Esophagus squamous epithelium (tissue), 4 donors: ENCODE results near the gene LAD1.

Source experiments
- POLR2A ChIP-seq, 4 donors: fragments of 450-650 bp; IDR thresholded peaks; one replicate each; pipeline ENCODE4 v1.6.1; 2017; ENCODE audit warnings: antibody characterized with exemption in 4 of 4, mild to moderate bottlenecking in 4 of 4, moderate library complexity in 3 of 4
- TF ChIP-seq, protein P1 (sequence below), 6 experiments: fragments of 450-650 bp in 4 of 6; fragments of 200-600 bp in 2 of 6; sonication (generic) in 2 of 6; IDR thresholded peaks; one replicate each; pipeline ENCODE4 v1.5.1; 2016 to 2019; ENCODE audit warnings: antibody characterized with exemption in 6 of 6, mild to moderate bottlenecking in 4 of 6, moderate library complexity in 4 of 6

DNA sequence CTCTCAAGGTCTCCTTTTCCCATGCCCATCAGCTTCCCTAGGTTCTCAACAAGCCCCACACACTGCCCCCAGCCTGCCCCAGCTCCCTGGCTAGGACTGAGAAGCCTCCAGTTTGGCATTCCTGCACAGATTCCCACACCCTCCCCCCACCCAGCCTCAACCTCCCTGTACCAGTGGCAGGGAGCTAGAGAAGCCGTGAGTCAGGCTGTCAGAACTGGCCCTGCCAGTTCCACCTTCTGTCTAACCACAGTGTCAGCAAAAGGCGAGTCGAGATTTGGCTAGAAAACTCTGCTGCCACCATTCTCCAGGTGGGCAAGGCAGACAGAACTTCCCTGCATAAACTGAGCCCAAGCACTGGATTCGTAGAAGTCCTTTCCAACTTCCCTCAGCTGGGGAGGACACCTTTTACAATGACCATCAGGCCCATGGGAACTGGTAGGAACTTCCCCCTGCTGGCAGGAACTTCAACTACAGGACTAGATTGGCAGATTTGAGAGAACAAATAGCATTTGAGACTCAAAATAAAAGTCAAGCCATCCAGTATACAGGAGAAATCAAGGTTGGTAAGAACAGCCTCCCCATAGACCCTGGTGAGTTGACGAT is 52.7 kb downstream of the LAD1 start:
- TF ChIP-seq, protein P1, sequence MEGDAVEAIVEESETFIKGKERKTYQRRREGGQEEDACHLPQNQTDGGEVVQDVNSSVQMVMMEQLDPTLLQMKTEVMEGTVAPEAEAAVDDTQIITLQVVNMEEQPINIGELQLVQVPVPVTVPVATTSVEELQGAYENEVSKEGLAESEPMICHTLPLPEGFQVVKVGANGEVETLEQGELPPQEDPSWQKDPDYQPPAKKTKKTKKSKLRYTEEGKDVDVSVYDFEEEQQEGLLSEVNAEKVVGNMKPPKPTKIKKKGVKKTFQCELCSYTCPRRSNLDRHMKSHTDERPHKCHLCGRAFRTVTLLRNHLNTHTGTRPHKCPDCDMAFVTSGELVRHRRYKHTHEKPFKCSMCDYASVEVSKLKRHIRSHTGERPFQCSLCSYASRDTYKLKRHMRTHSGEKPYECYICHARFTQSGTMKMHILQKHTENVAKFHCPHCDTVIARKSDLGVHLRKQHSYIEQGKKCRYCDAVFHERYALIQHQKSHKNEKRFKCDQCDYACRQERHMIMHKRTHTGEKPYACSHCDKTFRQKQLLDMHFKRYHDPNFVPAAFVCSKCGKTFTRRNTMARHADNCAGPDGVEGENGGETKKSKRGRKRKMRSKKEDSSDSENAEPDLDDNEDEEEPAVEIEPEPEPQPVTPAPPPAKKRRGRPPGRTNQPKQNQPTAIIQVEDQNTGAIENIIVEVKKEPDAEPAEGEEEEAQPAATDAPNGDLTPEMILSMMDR (IDR thresholded peaks at IDR 0.05) = peak in 5 of 6 experiments; percentile 59 to 87 (median 72)
- no peak for TF ChIP-seq POLR2A (IDR thresholded peaks at IDR 0.05)
